ENCODE data around the gene CEBPG. TPM values are rescaled to one million over a fixed set of nuclear protein-coding genes. Genes with fewer than 3 reads are reported as not detected.

The CEBPG gene
- total RNA-seq, 1 experiment from 2014 or later: 91.3 TPM

GRCh38 chr19:33394723-33395560 lies 21.4 kb downstream of the CEBPG start:
- Mint-ChIP-seq H3K27ac (ENCODE audit: low read depth, unreplicated experiment) (no peak overlapping the region), H3K9me3 (ENCODE audit: unreplicated experiment) (no peaks in the 10 kb centered on the region), H3K4me3 (ENCODE audit: unreplicated experiment) (no peak overlapping the region), H3K36me3 (ENCODE audit: insufficient read depth, unreplicated experiment) (no peaks in the 10 kb centered on the region), H3K4me1 (ENCODE audit: insufficient read depth, unreplicated experiment) (peaks cover 17% of the 10 kb centered on the region), H3K27me3 (ENCODE audit: insufficient read depth, unreplicated experiment) (no peaks in the 10 kb centered on the region)
- peak; percentile 8 for DNase-seq (ENCODE audit: unreplicated experiment)
- BruUV-seq (replicated peaks): no TSS peak
- intact Hi-C loops (cut with micrococcal nuclease): loop anchor here (5.0 kb wide), 1 partner anchor 93 kb away; the partner anchor contains the start of gene CEBPA
- CTCF ChIA-PET: interaction anchor here (0.6 to 28.9 kb wide), 10 partner anchors 11 to 419 kb away, joined by 3 to 530 read pairs (median 4); partner anchors contain the start of gene CEBPA
- TF ChIP-seq CTCF (IDR thresholded peaks at IDR 0.05; ENCODE audit: unreplicated experiment): no peak
- POLR2A ChIA-PET: interaction anchor here (0.7 to 1.5 kb wide), 5 partner anchors 9 to 102 kb away, joined by 3 to 11 read pairs (median 4); partner anchors contain the start of gene CEBPG

- no peak overlapping the region for H3K27ac Mint-ChIP-seq (ENCODE audit: low read depth, unreplicated experiment)
These were observed 22.3 kb downstream of the CEBPG start for GRCh38 chr19:33395561-33396550.

GRCh38 chr19:33396701-33397535 lies 23.4 kb downstream of the CEBPG start:
- CTCF ChIA-PET: interaction anchor here (0.6 to 28.9 kb wide), 8 partner anchors 9 to 1670 kb away, joined by 3 to 530 read pairs (median 4); no protein-coding TSS in a partner anchor
- Mint-ChIP-seq H3K36me3 (ENCODE audit: insufficient read depth, unreplicated experiment) (no peaks in the 10 kb centered on the region), H3K27ac (ENCODE audit: low read depth, unreplicated experiment) (no peak overlapping the region), H3K4me1 (ENCODE audit: insufficient read depth, unreplicated experiment) (peaks cover 17% of the 10 kb centered on the region), H3K4me3 (ENCODE audit: unreplicated experiment) (no peak overlapping the region), H3K27me3 (ENCODE audit: insufficient read depth, unreplicated experiment) (no peaks in the 10 kb centered on the region), H3K9me3 (ENCODE audit: unreplicated experiment) (no peaks in the 10 kb centered on the region)
- POLR2A ChIA-PET: no interaction called here
- no TSS peak for BruUV-seq (replicated peaks)
- DNase-seq (ENCODE audit: unreplicated experiment): no peak
- intact Hi-C loops (cut with micrococcal nuclease): no loop called here
- no peak for TF ChIP-seq CTCF (IDR thresholded peaks at IDR 0.05; ENCODE audit: unreplicated experiment)

More at GRCh38 chr19:33395561-33396550, 22.3 kb downstream of the CEBPG start:
- ChIA-PET CTCF (interaction anchor here (0.6 to 28.9 kb wide), 9 partner anchors 10 to 1671 kb away, joined by 3 to 530 read pairs (median 4); no protein-coding TSS in a partner anchor), POLR2A (no interaction called here)
- no peaks in the 10 kb centered on the region for H3K27me3 Mint-ChIP-seq (ENCODE audit: insufficient read depth, unreplicated experiment)
- peaks cover 17% of the 10 kb centered on the region for H3K4me1 Mint-ChIP-seq (ENCODE audit: insufficient read depth, unreplicated experiment)
- intact Hi-C loops (cut with micrococcal nuclease): no loop called here
- H3K36me3 Mint-ChIP-seq (ENCODE audit: insufficient read depth, unreplicated experiment): no peaks in the 10 kb centered on the region
- H3K4me3 Mint-ChIP-seq (ENCODE audit: unreplicated experiment): no peak overlapping the region
- TF ChIP-seq CTCF (IDR thresholded peaks at IDR 0.05; ENCODE audit: unreplicated experiment): no peak
- BruUV-seq (replicated peaks): no TSS peak
- no peaks in the 10 kb centered on the region for H3K9me3 Mint-ChIP-seq (ENCODE audit: unreplicated experiment)
- DNase-seq (ENCODE audit: unreplicated experiment): peak; percentile 86

All from MCF 10A (cell line).